IMR-90 (cell line): ENCODE data around the gene PROK2. TPM values are rescaled to one million over a fixed set of nuclear protein-coding genes. Genes with fewer than 3 reads are reported as not detected.

ENCODE experiments used
- ATAC-seq: fragments of 200-7000 bp; cut with Tn5 transposase; 2 replicates; pipeline ENCODE4 v1.9.1; 2020; ENCODE audit warnings: low read depth, mild to moderate bottlenecking, moderate library complexity
- BruUV-seq: library from RNA; stranded (reverse); fragments of 400-500 nt; replicated peaks from 2 replicates; lab custom pipeline; 2021; lab: Mats Ljungman, UMichigan
- CTCF ChIA-PET: fragments of 300-600 bp; formaldehyde crosslinking; extraction: SDS; loops from one replicate; lab custom pipeline; 2021; ENCODE audit warnings: antibody characterized with exemption; lab: Yijun Ruan, JAX
- POLR2A ChIA-PET: fragments of 300-600 bp; sonication (Branson Sonifier 250); formaldehyde crosslinking; loops from one replicate; lab custom pipeline; 2022; ENCODE audit warnings: antibody characterized with exemption; ENCODE audit not compliant: unreplicated experiment; lab: Charles Lee
- DNase-seq: peaks from one replicate; pipeline ENCODE4 v3.0.0; 2013
- H2AFZ ChIP-seq: replicated peaks from 2 replicates; pipeline ENCODE3; 2013; ENCODE audit warnings: low read length, mild to moderate bottlenecking; ENCODE audit not compliant: poor library complexity
- H2AK5ac ChIP-seq: 2 replicates; pipeline ENCODE4 v1.6.1; 2013; ENCODE audit warnings: low read depth, low read length, inconsistent platforms
- H2AK9ac ChIP-seq: replicated peaks from 2 replicates; pipeline ENCODE3; 2013; ENCODE audit warnings: mild to moderate bottlenecking, low read depth, low read length, moderate library complexity; ENCODE audit not compliant: poor library complexity
- H2BK120ac ChIP-seq: 2 replicates; pipeline ENCODE4 v1.6.1; 2013; ENCODE audit warnings: low read depth, low read length, inconsistent platforms
- H2BK15ac ChIP-seq: 3 replicates; pipeline ENCODE4 v1.6.1; 2013; ENCODE audit warnings: low read depth, low read length, inconsistent platforms
- H2BK20ac ChIP-seq: 2 replicates; pipeline ENCODE4 v1.6.1; 2013; ENCODE audit warnings: low read depth, mild to moderate bottlenecking, inconsistent platforms, low read length, moderate library complexity
- H2BK5ac ChIP-seq: 2 replicates; pipeline ENCODE4 v1.6.1; 2013; ENCODE audit warnings: mild to moderate bottlenecking, low read depth, low read length, inconsistent platforms; ENCODE audit not compliant: poor library complexity, severe bottlenecking
- H3K14ac ChIP-seq: replicated peaks from 2 replicates; pipeline ENCODE4 v1.6.1; 2013; ENCODE audit warnings: low read depth, low read length, inconsistent platforms
- H3K18ac ChIP-seq: 2 replicates; pipeline ENCODE4 v1.6.1; 2013; ENCODE audit warnings: low read depth, low read length, control low read depth
- H3K23ac ChIP-seq: 2 replicates; pipeline ENCODE4 v1.6.1; 2013; ENCODE audit warnings: low read depth, low read length, inconsistent platforms
- H3K27ac ChIP-seq: 2 replicates; pipeline ENCODE4 v1.5.1; 2013; ENCODE audit warnings: mild to moderate bottlenecking, control low read depth, low read length; ENCODE audit not compliant: insufficient read depth
- H3K27me3 ChIP-seq: 2 replicates; pipeline ENCODE4 v1.6.1; 2013; ENCODE audit warnings: low read length; ENCODE audit not compliant: control insufficient read depth, insufficient read depth
- H3K36me3 ChIP-seq: 2 replicates; pipeline ENCODE4 v1.6.1; 2013; ENCODE audit warnings: low read length, mixed read lengths; ENCODE audit not compliant: control insufficient read depth, insufficient read depth
- H3K4ac ChIP-seq: 2 replicates; pipeline ENCODE4 v1.6.1; 2013; ENCODE audit warnings: low read depth, low read length, inconsistent platforms
- H3K4me1 ChIP-seq: 2 replicates; pipeline ENCODE4 v1.6.1; 2013; ENCODE audit warnings: low read length, mixed read lengths; ENCODE audit not compliant: control insufficient read depth, insufficient read depth
- H3K4me2 ChIP-seq: 2 replicates; pipeline ENCODE4 v1.6.1; 2013; ENCODE audit warnings: low read depth, mild to moderate bottlenecking, control low read depth, low read length, moderate library complexity
- H3K4me3 ChIP-seq: 2 replicates; pipeline ENCODE4 v1.5.1; 2013; ENCODE audit warnings: low read depth, mild to moderate bottlenecking, control low read depth, low read length, moderate library complexity; ENCODE audit not compliant: insufficient read depth
- H3K56ac ChIP-seq: 2 replicates; pipeline ENCODE4 v1.6.1; 2013; ENCODE audit warnings: low read length, inconsistent platforms; ENCODE audit not compliant: insufficient read depth; ENCODE audit errors: extremely low read depth
- H3K79me1 ChIP-seq, 2 experiments: 2 replicates each; pipeline ENCODE4 v1.6.1; 2013; ENCODE audit warnings: low read length in 2 of 2, inconsistent platforms in 1 of 2, low read depth in 1 of 2
- H3K9ac ChIP-seq: 2 replicates; pipeline ENCODE4 v1.6.1; 2013; ENCODE audit warnings: low read depth, low read length, control low read depth
- H3K9me1 ChIP-seq: 2 replicates; pipeline ENCODE4 v1.6.1; 2013; ENCODE audit warnings: low read length, inconsistent platforms; ENCODE audit not compliant: insufficient read depth
- H3K9me3 ChIP-seq: 2 replicates; pipeline ENCODE4 v1.6.1; 2013; ENCODE audit warnings: low read length; ENCODE audit not compliant: control insufficient read depth, insufficient read depth
- H4K20me1 ChIP-seq: 2 replicates; pipeline ENCODE4 v1.6.1; 2013; ENCODE audit warnings: low read length, inconsistent platforms; ENCODE audit not compliant: insufficient read depth
- H4K5ac ChIP-seq: 2 replicates; pipeline ENCODE4 v1.6.1; 2013; ENCODE audit warnings: mild to moderate bottlenecking, low read depth, low read length, control low read depth
- H4K8ac ChIP-seq, 2 experiments: 2 replicates each; pipeline ENCODE4 v1.6.1; 2013; ENCODE audit warnings: low read depth in 2 of 2, low read length in 2 of 2, control low read depth in 1 of 2, inconsistent platforms in 1 of 2
- H4K91ac ChIP-seq: 2 replicates; pipeline ENCODE4 v1.6.1; 2013; ENCODE audit warnings: low read depth, low read length, inconsistent platforms; ENCODE audit not compliant: insufficient read depth
- CHD1 ChIP-seq: IDR thresholded peaks from 2 replicates; pipeline ENCODE4 v1.6.1; 2012; ENCODE audit warnings: low read depth, low read length, improper control_type of control experiment
- CTCF ChIP-seq: conservative IDR thresholded peaks from 2 replicates; pipeline ENCODE4 v1.5.1; 2012; ENCODE audit warnings: mild to moderate bottlenecking, low read depth, low read length, improper control_type of control experiment
- FOS ChIP-seq: fragments of 150-350 bp; IDR thresholded peaks from 2 replicates; pipeline ENCODE4 v1.6.1; 2016; ENCODE audit warnings: low read depth, low read length
- MAFK ChIP-seq: IDR thresholded peaks from 2 replicates; pipeline ENCODE4 v1.6.1; 2012; ENCODE audit warnings: low read depth, low read length, improper control_type of control experiment
- MAZ ChIP-seq: IDR thresholded peaks from 2 replicates; pipeline ENCODE4 v1.6.1; 2012; ENCODE audit warnings: low read depth, mild to moderate bottlenecking, low read length, improper control_type of control experiment, moderate library complexity, borderline replicate concordance
- MXI1 ChIP-seq: IDR thresholded peaks from 2 replicates; pipeline ENCODE4 v1.6.1; 2012; ENCODE audit warnings: low read depth, mild to moderate bottlenecking, low read length, moderate library complexity, borderline replicate concordance
- NFE2L2 ChIP-seq: fragments of 150-350 bp; IDR thresholded peaks from 2 replicates; pipeline ENCODE4 v1.6.1; 2016; ENCODE audit warnings: low read depth, mild to moderate bottlenecking, low read length
- RAD21 ChIP-seq: IDR thresholded peaks from 2 replicates; pipeline ENCODE4 v1.6.1; 2012; ENCODE audit warnings: low read length, improper control_type of control experiment
- RCOR1 ChIP-seq: IDR thresholded peaks from 2 replicates; pipeline ENCODE4 v1.6.1; 2012; ENCODE audit warnings: mild to moderate bottlenecking, low read length, improper control_type of control experiment; ENCODE audit not compliant: insufficient replicate concordance
- RFX5 ChIP-seq: IDR thresholded peaks from 2 replicates; pipeline ENCODE4 v1.8.0; 2012; ENCODE audit warnings: low read depth, mild to moderate bottlenecking, low read length, moderate library complexity
- SMC3 ChIP-seq: fragments of 150-350 bp; IDR thresholded peaks from 2 replicates; pipeline ENCODE4 v1.6.1; 2016; ENCODE audit warnings: low read depth, mild to moderate bottlenecking, antibody characterized with exemption, low read length, moderate library complexity
- USF2 ChIP-seq: fragments of 150-350 bp; IDR thresholded peaks from 2 replicates; pipeline ENCODE4 v1.6.1; 2017; ENCODE audit warnings: mild to moderate bottlenecking, antibody characterized with exemption, low read length, low read depth
- WGBS, 2 experiments: methylation state at CpG; one replicate each; pipeline versions ENCODE4 v1.1.5 to v1.1.7; 2013; ENCODE audit warnings: missing lambda C conversion rate in 2 of 2; ENCODE audit not compliant: insufficient read length in 1 of 2; ENCODE audit errors: extremely low coverage in 2 of 2; 5-methylcytosine and 5-hydroxymethylcytosine counted together
- dilution Hi-C: fragments of 300-500 bp; cut with HindIII; formaldehyde crosslinking; loops from one replicate; pipeline ENCODE4 v1.14.3; 2018; ENCODE audit warnings: low sequenced_read_pairs; ENCODE audit not compliant: unreplicated experiment
- in situ Hi-C: fragments of 300-500 bp; cut with MboI; formaldehyde crosslinking; loops from 3 replicates; pipeline ENCODE4 v1.14.3; 2019; ENCODE audit warnings: low sequenced_read_pairs, inconsistent platforms, mixed read lengths
- intact Hi-C: fragments of 100-400 bp; cut with micrococcal nuclease; formaldehyde crosslinking; loops from 2 replicates; pipeline ENCODE4 v1.10.0; 2022
- polyA plus RNA-seq, 3 experiments: library from polyadenylated mRNA; depleted of rRNA; stranded (reverse); fragments of >200 nt; gene quantifications; 2 replicates each; pipeline ENCODE4 v1.2.3, GENCODE V29; 2012; ENCODE audit warnings: low replicate concordance in 1 of 3
- total RNA-seq: library from RNA; depleted of rRNA; stranded (reverse); fragments of >200 nt; gene quantifications from 2 replicates; pipeline ENCODE4 v1.2.3, GENCODE V29; 2012

PROK2 gene
- total and polyA plus RNA-seq, 2 of the 4 experiments (the other 2 are of a cell fraction) = not detected

DNA sequence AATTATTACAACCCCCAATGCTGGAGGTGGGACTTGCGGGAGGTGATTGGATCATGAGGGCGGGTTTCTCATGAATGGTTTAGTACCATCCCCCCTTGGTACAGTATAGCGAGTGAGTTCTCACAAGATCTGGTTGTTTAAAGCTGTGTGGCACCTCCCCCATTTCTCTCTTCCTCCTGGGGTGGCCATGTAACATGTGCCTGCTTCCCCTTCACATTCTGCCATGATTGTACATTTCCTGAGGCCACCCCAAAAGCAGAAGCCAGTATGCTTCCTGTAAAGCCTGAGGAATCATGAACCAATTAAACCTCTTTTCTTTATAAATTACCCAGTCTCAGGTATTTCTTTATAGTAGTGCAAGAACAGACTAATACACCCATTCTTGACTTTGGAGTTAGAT is 20.3 kb upstream of the PROK2 start:
- Histone ChIP-seq H3K36me3 (no peaks in the 10 kb centered on the region), H3K27ac (no peak overlapping the region), H2BK20ac (no peak overlapping the region), H2BK15ac (no peak overlapping the region), H3K79me1 (no peaks in the 10 kb centered on the region), H3K4me1 (no peaks in the 10 kb centered on the region), H3K23ac (no peak overlapping the region), H4K20me1 (no peaks in the 10 kb centered on the region), H2AK5ac (no peak overlapping the region), H3K14ac (no peak overlapping the region), H3K18ac (no peak overlapping the region), H2BK120ac (no peak overlapping the region), H3K27me3 (peaks cover 2% of the 10 kb centered on the region; the same call in 1 of the 2 replicates), H2AK9ac (no peak overlapping the region), H4K91ac (no peak overlapping the region), H2BK5ac (no peak overlapping the region), H4K8ac (no peak overlapping the region), H2AFZ (no peak overlapping the region), H4K5ac (no peak overlapping the region), H3K56ac (no peak overlapping the region), H3K9me1 (no peaks in the 10 kb centered on the region), H3K4ac (no peak overlapping the region), H3K4me3 (no peak overlapping the region), H3K4me2 (no peak overlapping the region), H3K9ac (no peak overlapping the region), H3K9me3 (no peaks in the 10 kb centered on the region)
- WGBS, 2 experiments = no CpG with 5 or more reads among the region's 3 CpGs
- TF ChIP-seq RFX5 (no peak), USF2 (no peak), NFE2L2 (no peak), RCOR1 (no peak), FOS (no peak), MXI1 (no peak), MAZ (no peak), CTCF (no peak), RAD21 (no peak), MAFK (no peak), SMC3 (no peak), CHD1 (no peak)
- POLR2A ChIA-PET = no interaction called here
- CTCF ChIA-PET = interaction anchor here (0.9 kb wide), 1 partner anchor 23 kb away, joined by 5 read pairs; no protein-coding TSS in a partner anchor
- ATAC-seq (no peak), DNase-seq (no peak)
- BruUV-seq = no TSS peak
- in situ Hi-C loops (no loop called here), intact Hi-C loops (no loop called here), dilution Hi-C loops (no loop called here)
